Smooth muscle cell (in vitro differentiated cells): ENCODE data around the gene SENP3. TPM values are rescaled to one million over a fixed set of nuclear protein-coding genes. Genes with fewer than 3 reads are reported as not detected.

Source experiments
- DNase-seq: peaks from one replicate; lab custom pipeline; 2025; ENCODE audit not compliant: unreplicated experiment; lab: John Stamatoyannopoulos, UW
- H2AFZ ChIP-seq: fragments of 200-600 bp; sonication (generic); 2 replicates; pipeline ENCODE4 v1.6.0; 2016; ENCODE audit warnings: antibody characterized with exemption, low read depth, mild to moderate bottlenecking
- H3F3A ChIP-seq: fragments of 200-600 bp; sonication (generic); 2 replicates; pipeline ENCODE4 v1.6.0; 2017; ENCODE audit warnings: antibody characterized with exemption, low read depth
- H3K27ac ChIP-seq: fragments of 200-600 bp; sonication (generic); 2 replicates; pipeline ENCODE4 v1.5.1; 2016; ENCODE audit warnings: low read depth, mild to moderate bottlenecking
- H3K27me3 ChIP-seq: fragments of 200-600 bp; sonication (generic); 2 replicates; pipeline ENCODE4 v1.6.1; 2016; ENCODE audit warnings: low read depth, mild to moderate bottlenecking
- H3K36me3 ChIP-seq: fragments of 200-600 bp; sonication (generic); 2 replicates; pipeline ENCODE4 v1.5.1; 2016; ENCODE audit warnings: low read depth
- H3K4me1 ChIP-seq: fragments of 200-600 bp; sonication (generic); 2 replicates; pipeline ENCODE4 v1.5.1; 2016; ENCODE audit warnings: low read depth
- H3K4me2 ChIP-seq: fragments of 200-600 bp; sonication (generic); 2 replicates; pipeline ENCODE4 v1.6.0; 2016; ENCODE audit warnings: mild to moderate bottlenecking
- H3K4me3 ChIP-seq: fragments of 200-600 bp; sonication (generic); 2 replicates; pipeline ENCODE4 v1.5.1; 2016; ENCODE audit warnings: mild to moderate bottlenecking
- H3K79me2 ChIP-seq: fragments of 200-600 bp; sonication (generic); 2 replicates; pipeline ENCODE4 v1.6.0; 2016; ENCODE audit warnings: low read depth, mild to moderate bottlenecking
- H3K9ac ChIP-seq: fragments of 200-600 bp; sonication (generic); 2 replicates; pipeline ENCODE4 v1.6.0; 2016; ENCODE audit warnings: low read depth
- H3K9me3 ChIP-seq: fragments of 200-600 bp; sonication (generic); replicated peaks from 2 replicates; pipeline ENCODE4 v1.5.1; 2016; ENCODE audit warnings: low read depth
- H4K20me1 ChIP-seq: fragments of 200-600 bp; sonication (generic); 2 replicates; pipeline ENCODE4 v1.6.0; 2016; ENCODE audit warnings: low read depth
- WGBS: methylation state at CpG from one replicate; pipeline ENCODE4 v1.1.7; 2016; ENCODE audit warnings: low lambda C conversion rate; 5-methylcytosine and 5-hydroxymethylcytosine counted together
- polyA plus RNA-seq: library from polyadenylated mRNA; unstranded; fragments of >200 nt; fragmentation: Nextera tagmentation; extraction: Ambion mirVana; gene quantifications from 2 replicates; pipeline ENCODE4 v1.2.1, GENCODE V29; 2016
- total RNA-seq: library from RNA; depleted of rRNA; stranded (reverse); fragments of >200 nt; gene quantifications from 2 replicates; pipeline ENCODE4 v1.2.3, GENCODE V29; 2014
- TF ChIP-seq, protein P1 (sequence below): fragments of 200-600 bp; sonication (generic); IDR thresholded peaks from 2 replicates; pipeline ENCODE4 v1.5.1; 2017; ENCODE audit warnings: borderline replicate concordance, mild to moderate bottlenecking, antibody characterized with exemption; ENCODE audit not compliant: insufficient read depth, poor library complexity, severe bottlenecking

Gene SENP3
- total and polyA plus RNA-seq, 2 experiments from 2014 or later = 33.7 to 72.1 TPM

DNA sequence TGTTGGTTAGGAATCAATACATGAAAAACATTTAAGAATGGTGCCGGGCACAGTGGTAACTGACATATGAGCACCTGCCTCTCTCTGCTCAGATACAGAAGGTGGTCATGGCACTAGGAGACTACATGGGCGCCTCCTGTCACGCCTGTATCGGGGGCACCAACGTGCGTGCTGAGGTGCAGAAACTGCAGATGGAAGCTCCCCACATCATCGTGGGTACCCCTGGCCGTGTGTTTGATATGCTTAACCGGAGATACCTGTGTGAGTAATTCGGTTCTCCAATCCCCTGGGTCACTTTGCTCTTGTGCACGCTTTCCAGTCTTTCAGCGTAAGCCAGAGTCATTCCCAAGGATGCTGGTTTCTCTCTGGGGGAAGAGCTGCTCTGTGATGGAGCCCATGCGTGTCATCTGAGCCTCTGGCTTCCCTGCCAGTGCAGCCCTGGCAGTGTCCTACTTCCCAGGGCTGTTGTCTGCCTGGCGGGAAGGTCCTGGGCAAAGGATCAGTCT is 14.8 kb downstream of the SENP3 start:
- Histone ChIP-seq H3K36me3 (peaks cover 9% of the 10 kb centered on the region), H3F3A (peaks cover 68% of the 10 kb centered on the region), H3K4me2 (no peak overlapping the region), H3K9ac (no peak overlapping the region), H3K4me3 (no peak overlapping the region), H3K79me2 (peaks cover 51% of the 10 kb centered on the region), H3K9me3 (no peaks in the 10 kb centered on the region), H3K4me1 (peaks cover 16% of the 10 kb centered on the region), H3K27me3 (no peaks in the 10 kb centered on the region), H2AFZ (no peak overlapping the region), H3K27ac (peak overlapping the region; percentile 94), H4K20me1 (peaks cover 65% of the 10 kb centered on the region)
- WGBS = 96% methylated on average over 14 of the region's 14 CpGs
- TF ChIP-seq, protein P1, sequence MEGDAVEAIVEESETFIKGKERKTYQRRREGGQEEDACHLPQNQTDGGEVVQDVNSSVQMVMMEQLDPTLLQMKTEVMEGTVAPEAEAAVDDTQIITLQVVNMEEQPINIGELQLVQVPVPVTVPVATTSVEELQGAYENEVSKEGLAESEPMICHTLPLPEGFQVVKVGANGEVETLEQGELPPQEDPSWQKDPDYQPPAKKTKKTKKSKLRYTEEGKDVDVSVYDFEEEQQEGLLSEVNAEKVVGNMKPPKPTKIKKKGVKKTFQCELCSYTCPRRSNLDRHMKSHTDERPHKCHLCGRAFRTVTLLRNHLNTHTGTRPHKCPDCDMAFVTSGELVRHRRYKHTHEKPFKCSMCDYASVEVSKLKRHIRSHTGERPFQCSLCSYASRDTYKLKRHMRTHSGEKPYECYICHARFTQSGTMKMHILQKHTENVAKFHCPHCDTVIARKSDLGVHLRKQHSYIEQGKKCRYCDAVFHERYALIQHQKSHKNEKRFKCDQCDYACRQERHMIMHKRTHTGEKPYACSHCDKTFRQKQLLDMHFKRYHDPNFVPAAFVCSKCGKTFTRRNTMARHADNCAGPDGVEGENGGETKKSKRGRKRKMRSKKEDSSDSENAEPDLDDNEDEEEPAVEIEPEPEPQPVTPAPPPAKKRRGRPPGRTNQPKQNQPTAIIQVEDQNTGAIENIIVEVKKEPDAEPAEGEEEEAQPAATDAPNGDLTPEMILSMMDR = no peak
- DNase-seq = no peak

DNA sequence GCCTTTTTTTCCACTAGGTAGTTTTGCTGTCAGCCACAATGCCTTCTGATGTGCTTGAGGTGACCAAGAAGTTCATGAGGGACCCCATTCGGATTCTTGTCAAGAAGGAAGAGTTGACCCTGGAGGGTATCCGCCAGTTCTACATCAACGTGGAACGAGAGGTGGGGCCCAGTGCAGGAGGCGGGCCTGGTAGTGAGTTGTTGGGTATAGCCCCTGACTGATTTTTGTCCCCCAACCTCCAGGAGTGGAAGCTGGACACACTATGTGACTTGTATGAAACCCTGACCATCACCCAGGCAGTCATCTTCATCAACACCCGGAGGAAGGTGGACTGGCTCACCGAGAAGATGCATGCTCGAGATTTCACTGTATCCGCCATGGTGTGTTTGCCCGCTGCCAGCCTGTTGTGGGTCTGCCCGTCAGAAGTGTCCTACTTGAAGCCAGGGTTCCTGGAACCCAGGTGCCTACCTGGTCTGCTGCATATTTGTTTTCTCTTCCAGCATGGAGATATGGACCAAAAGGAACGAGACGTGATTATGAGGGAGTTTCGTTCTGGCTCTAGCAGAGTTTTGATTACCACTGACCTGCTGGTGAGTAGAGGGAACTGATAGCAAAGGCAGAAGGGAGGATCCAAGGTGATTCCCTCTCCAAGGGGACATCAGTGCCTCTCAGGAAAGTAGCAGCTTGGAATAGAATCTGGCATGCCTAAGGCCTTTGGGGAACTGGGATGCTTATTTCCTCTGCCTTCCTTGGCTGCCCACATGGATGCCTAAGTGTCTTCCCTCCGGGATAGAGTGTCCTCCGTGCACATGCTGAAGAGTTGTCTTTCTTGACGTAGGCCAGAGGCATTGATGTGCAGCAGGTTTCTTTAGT is 15.8 kb downstream of the SENP3 start:
- DNase-seq = no peak
- Histone ChIP-seq H3K4me3 (no peak overlapping the region), H2AFZ (no peak overlapping the region), H3F3A (peaks cover 65% of the 10 kb centered on the region), H3K4me2 (no peak overlapping the region), H3K27ac (peak overlapping the region; percentile 88), H3K27me3 (no peaks in the 10 kb centered on the region), H3K36me3 (peaks cover 9% of the 10 kb centered on the region), H3K9ac (no peak overlapping the region), H3K4me1 (peaks cover 20% of the 10 kb centered on the region), H3K79me2 (peaks cover 57% of the 10 kb centered on the region), H3K9me3 (no peaks in the 10 kb centered on the region), H4K20me1 (peaks cover 65% of the 10 kb centered on the region)
- 94% methylated on average over 17 of the region's 17 CpGs for WGBS
- TF ChIP-seq, protein P1 = no peak

DNA sequence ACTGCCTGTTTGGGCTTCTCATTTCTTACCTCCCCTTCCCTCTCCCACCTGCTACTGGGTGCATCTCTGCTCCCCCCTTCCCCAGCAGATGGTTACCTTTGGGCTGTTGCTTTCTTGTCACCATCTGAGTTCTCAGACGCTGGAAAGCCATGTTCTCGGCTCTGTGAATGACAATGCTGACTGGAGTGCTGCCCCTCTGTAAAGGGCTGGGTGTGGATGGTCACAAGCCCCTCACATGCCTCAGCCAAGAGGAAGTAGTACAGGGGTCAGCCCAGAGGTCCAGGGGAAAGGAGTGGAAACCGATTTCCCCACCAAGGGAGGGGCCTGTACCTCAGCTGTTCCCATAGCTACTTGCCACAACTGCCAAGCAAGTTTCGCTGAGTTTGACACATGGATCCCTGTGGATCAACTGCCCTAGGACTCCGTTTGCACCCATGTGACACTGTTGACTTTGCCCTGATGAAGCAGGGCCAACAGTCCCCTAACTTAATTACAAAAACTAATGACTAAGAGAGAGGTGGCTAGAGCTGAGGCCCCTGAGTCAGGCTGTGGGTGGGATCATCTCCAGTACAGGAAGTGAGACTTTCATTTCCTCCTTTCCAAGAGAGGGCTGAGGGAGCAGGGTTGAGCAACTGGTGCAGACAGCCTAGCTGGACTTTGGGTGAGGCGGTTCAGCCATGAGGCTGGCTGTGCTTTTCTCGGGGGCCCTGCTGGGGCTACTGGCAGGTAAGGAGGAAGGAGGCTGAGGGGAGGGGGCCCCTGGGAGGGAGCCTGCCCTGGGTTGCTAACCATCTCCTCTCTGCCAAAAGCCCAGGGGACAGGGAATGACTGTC is 17.5 kb downstream of the SENP3 start, which contains the start of gene CD68:
Gene CD68 (plus strand): TSS at position 638 of the 833 bp plus-strand sequence. CDS start 40 bp downstream, at position 678.
- Histone ChIP-seq H3F3A (peaks cover 67% of the 10 kb centered on the region), H3K4me3 (no peak within 1 kb of the TSS), H3K27me3 (no peaks in the 10 kb centered on the region), H3K9me3 (no peaks in the 10 kb centered on the region), H3K4me2 (peak within 1 kb of the TSS; percentile 39), H3K36me3 (peaks cover 9% of the 10 kb centered on the region), H3K27ac (peak within 1 kb of the TSS; percentile 88), H3K9ac (peak within 1 kb of the TSS; percentile 41), H3K4me1 (peaks cover 30% of the 10 kb centered on the region), H2AFZ (no peak within 1 kb of the TSS), H4K20me1 (peaks cover 50% of the 10 kb centered on the region), H3K79me2 (peaks cover 49% of the 10 kb centered on the region)
- TF ChIP-seq, protein P1 = no peak
- no peak for DNase-seq
- WGBS = 37% methylated on average over 7 of the region's 7 CpGs
